Keratinocyte (primary cell): Measurements from ENCODE around the gene UGT1A8. TPM values are rescaled to one million over a fixed set of nuclear protein-coding genes. Genes with fewer than 3 reads are reported as not detected.
"Not testable (repeated sequence)": the region's sequence is repeated elsewhere in the genome, so short reads cannot be mapped to it uniquely, and the experiment has no call there.

Source experiments
- DNase-seq: peaks from one replicate; pipeline ENCODE4 v3.0.0-alpha.2; 2011; ENCODE audit warnings: low read depth, missing footprints, low spot score
- FAIRE-seq: peaks from 2 replicates; lab custom pipeline; 2011; peaks lifted over from hg19 to GRCh38; lab: Jason Lieb, UNC
- H2AFZ ChIP-seq: 2 replicates; pipeline ENCODE4 v1.6.0; 2012; ENCODE audit warnings: low read length, control low read depth, inconsistent platforms; ENCODE audit not compliant: control insufficient read depth
- H3K27ac ChIP-seq: 2 replicates; pipeline ENCODE4 v1.5.1; 2011; ENCODE audit warnings: low read length; ENCODE audit not compliant: control insufficient read depth, insufficient read depth
- H3K27me3 ChIP-seq: 3 replicates; pipeline ENCODE4 v1.6.0; 2011; ENCODE audit warnings: low read length; ENCODE audit not compliant: control insufficient read depth, insufficient read depth; ENCODE audit errors: extremely low read depth
- H3K36me3 ChIP-seq, 2 experiments: 2 replicates in 1 of 2; 3 replicates in 1 of 2; pipeline ENCODE4 v1.5.1; 2011; ENCODE audit warnings: low read length in 2 of 2, mild to moderate bottlenecking in 1 of 2; ENCODE audit not compliant: control insufficient read depth in 2 of 2, insufficient read depth in 2 of 2; ENCODE audit errors: extremely low read depth in 1 of 2
- H3K4me1 ChIP-seq: 3 replicates; pipeline ENCODE4 v1.5.1; 2011; ENCODE audit warnings: low read length; ENCODE audit not compliant: control insufficient read depth, insufficient read depth; ENCODE audit errors: extremely low read depth
- H3K4me2 ChIP-seq: 3 replicates; pipeline ENCODE4 v1.6.0; 2011; ENCODE audit warnings: low read depth, low read length; ENCODE audit not compliant: control insufficient read depth, insufficient read depth; ENCODE audit errors: extremely low read depth
- H3K4me3 ChIP-seq, 3 experiments: fragments of 200-600 bp in 1 of 3; sonication (generic) in 1 of 3; 2 replicates in 2 of 3; 3 replicates in 1 of 3; pipeline ENCODE4 v1.5.1; 2011 to 2016; ENCODE audit warnings: low read length in 3 of 3, mild to moderate bottlenecking in 3 of 3, control low read depth in 2 of 3, inconsistent platforms in 1 of 3, low read depth in 1 of 3, mixed read lengths in 1 of 3, mixed run types in 1 of 3, moderate library complexity in 1 of 3; ENCODE audit not compliant: control insufficient read depth in 2 of 3, insufficient read depth in 2 of 3; ENCODE audit errors: extremely low read depth in 1 of 3
- H3K79me2 ChIP-seq: 2 replicates; pipeline ENCODE4 v1.6.0; 2012; ENCODE audit warnings: low read length; ENCODE audit not compliant: control insufficient read depth, insufficient read depth
- H3K9ac ChIP-seq: 3 replicates; pipeline ENCODE4 v1.6.0; 2011; ENCODE audit warnings: low read length; ENCODE audit not compliant: control insufficient read depth, insufficient read depth; ENCODE audit errors: extremely low read depth
- H3K9me1 ChIP-seq: 3 replicates; pipeline ENCODE4 v1.6.0; 2011; ENCODE audit warnings: low read length; ENCODE audit not compliant: control insufficient read depth, insufficient read depth; ENCODE audit errors: extremely low read depth
- H3K9me3 ChIP-seq: 2 replicates; pipeline ENCODE4 v1.5.1; 2012; ENCODE audit warnings: low read depth, low read length; ENCODE audit not compliant: control insufficient read depth
- H4K20me1 ChIP-seq: 3 replicates; pipeline ENCODE4 v1.6.0; 2011; ENCODE audit warnings: low read length; ENCODE audit not compliant: control insufficient read depth, insufficient read depth; ENCODE audit errors: extremely low read depth
- EZH2 ChIP-seq: IDR thresholded peaks from one replicate; pipeline ENCODE4 v1.6.1; 2012; ENCODE audit warnings: inconsistent platforms, mild to moderate bottlenecking, low read length, moderate library complexity
- dilution Hi-C: fragments of 300-500 bp; cut with MboI; formaldehyde crosslinking; loops from one replicate; pipeline ENCODE4 v1.7.0; 2020; ENCODE audit warnings: low sequenced_read_pairs; ENCODE audit not compliant: extremely low pct_ligation_motif_present
- polyA plus RNA-seq, 5 experiments: library from polyadenylated mRNA; depleted of rRNA in 3 of 5; stranded (reverse) in 3 of 5; stranded (forward) in 1 of 5; unstranded in 1 of 5; fragments of >200 nt; gene quantifications; 1 replicate in 1 of 5; 2 replicates in 3 of 5; 3 replicates in 1 of 5; pipeline versions ENCODE4 v1.2.1 to v1.2.3, GENCODE V29; 2011 to 2012; ENCODE audit warnings: missing spikeins in 2 of 5, low read depth in 1 of 5, low replicate concordance in 1 of 5
- TF ChIP-seq, protein P1 (sequence below), 3 experiments: IDR thresholded peaks in 1 of 3; conservative IDR thresholded peaks in 1 of 3; optimal IDR thresholded peaks in 1 of 3; 2 replicates in 2 of 3; 3 replicates in 1 of 3; pipeline versions ENCODE3 to v1.5.1; 2011; ENCODE audit warnings: low read length in 3 of 3, mild to moderate bottlenecking in 3 of 3, moderate library complexity in 2 of 3, control low read depth in 1 of 3, inconsistent platforms in 1 of 3; ENCODE audit not compliant: insufficient read depth in 2 of 3; ENCODE audit errors: extremely low read depth in 1 of 3

UGT1A8 gene
- polyA plus RNA-seq, 1 donor (not counting 4 experiments of a cell fraction or from before 2014, with no cell fraction given), result 0.64 TPM

DNA sequence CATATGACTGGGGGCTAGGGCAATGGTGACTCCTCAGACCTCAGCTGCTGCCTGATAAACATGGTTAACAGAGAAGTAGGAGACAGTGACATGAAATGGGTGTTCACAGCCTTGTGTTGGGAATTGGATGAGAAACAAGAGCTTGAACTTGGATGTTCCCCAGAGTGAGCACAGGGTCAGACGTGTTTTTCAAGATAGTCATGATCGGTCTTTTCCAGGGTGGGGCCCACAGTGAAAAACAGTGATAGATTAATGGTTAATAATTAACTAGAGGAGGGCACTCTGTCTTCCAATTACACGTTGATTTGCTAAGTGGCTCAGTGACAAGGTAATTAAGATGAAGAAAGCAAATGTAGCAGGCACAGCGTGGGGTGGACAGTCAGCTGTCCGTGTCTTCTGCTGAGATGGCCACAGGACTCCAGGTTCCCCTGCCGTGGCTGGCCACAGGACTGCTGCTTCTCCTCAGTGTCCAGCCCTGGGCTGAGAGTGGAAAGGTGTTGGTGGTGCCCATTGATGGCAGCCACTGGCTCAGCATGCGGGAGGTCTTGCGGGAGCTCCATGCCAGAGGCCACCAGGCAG, 111.4 kb downstream of the UGT1A8 start, which contains the start of gene UGT1A3:
TSS of gene UGT1A3 (plus strand) at position 320 of the 579 bp plus-strand sequence. CDS start at position 405, 85 bp downstream.
- H3K9me3 ChIP-seq, result no peaks in the 10 kb centered on the region
- H3K9me1 ChIP-seq, result no peaks in the 10 kb centered on the region
- H3K4me2 ChIP-seq, result no peak within 1 kb of the TSS
- peaks cover 29% of the 10 kb centered on the region for H3K79me2 ChIP-seq
- H3K4me3 ChIP-seq, result no peak within 1 kb of the TSS
- no peaks in the 10 kb centered on the region for H4K20me1 ChIP-seq
- dilution Hi-C loops, result no loop called here
- no peak for TF ChIP-seq EZH2
- TF ChIP-seq, protein P1, sequence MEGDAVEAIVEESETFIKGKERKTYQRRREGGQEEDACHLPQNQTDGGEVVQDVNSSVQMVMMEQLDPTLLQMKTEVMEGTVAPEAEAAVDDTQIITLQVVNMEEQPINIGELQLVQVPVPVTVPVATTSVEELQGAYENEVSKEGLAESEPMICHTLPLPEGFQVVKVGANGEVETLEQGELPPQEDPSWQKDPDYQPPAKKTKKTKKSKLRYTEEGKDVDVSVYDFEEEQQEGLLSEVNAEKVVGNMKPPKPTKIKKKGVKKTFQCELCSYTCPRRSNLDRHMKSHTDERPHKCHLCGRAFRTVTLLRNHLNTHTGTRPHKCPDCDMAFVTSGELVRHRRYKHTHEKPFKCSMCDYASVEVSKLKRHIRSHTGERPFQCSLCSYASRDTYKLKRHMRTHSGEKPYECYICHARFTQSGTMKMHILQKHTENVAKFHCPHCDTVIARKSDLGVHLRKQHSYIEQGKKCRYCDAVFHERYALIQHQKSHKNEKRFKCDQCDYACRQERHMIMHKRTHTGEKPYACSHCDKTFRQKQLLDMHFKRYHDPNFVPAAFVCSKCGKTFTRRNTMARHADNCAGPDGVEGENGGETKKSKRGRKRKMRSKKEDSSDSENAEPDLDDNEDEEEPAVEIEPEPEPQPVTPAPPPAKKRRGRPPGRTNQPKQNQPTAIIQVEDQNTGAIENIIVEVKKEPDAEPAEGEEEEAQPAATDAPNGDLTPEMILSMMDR (optimal IDR thresholded peaks at IDR 0.05 in 1 of 3, IDR thresholded peaks at IDR 0.05 in 1 of 3, conservative IDR thresholded peaks at IDR 0.05 in 1 of 3; ENCODE audit: extremely low read depth in 1 of 3, insufficient read depth in 2 of 3, low read length in 3 of 3), result no peak
- no peak within 1 kb of the TSS for H3K27ac ChIP-seq
- peaks cover 2% of the 10 kb centered on the region in 2 experiments for H3K36me3 ChIP-seq
- H3K4me1 ChIP-seq, result no peaks in the 10 kb centered on the region
- H3K9ac ChIP-seq, result no peak within 1 kb of the TSS
- FAIRE-seq, result no peak
- H3K27me3 ChIP-seq, result no peaks in the 10 kb centered on the region
- H2AFZ ChIP-seq, result no peak within 1 kb of the TSS
- no peak for DNase-seq

DNA sequence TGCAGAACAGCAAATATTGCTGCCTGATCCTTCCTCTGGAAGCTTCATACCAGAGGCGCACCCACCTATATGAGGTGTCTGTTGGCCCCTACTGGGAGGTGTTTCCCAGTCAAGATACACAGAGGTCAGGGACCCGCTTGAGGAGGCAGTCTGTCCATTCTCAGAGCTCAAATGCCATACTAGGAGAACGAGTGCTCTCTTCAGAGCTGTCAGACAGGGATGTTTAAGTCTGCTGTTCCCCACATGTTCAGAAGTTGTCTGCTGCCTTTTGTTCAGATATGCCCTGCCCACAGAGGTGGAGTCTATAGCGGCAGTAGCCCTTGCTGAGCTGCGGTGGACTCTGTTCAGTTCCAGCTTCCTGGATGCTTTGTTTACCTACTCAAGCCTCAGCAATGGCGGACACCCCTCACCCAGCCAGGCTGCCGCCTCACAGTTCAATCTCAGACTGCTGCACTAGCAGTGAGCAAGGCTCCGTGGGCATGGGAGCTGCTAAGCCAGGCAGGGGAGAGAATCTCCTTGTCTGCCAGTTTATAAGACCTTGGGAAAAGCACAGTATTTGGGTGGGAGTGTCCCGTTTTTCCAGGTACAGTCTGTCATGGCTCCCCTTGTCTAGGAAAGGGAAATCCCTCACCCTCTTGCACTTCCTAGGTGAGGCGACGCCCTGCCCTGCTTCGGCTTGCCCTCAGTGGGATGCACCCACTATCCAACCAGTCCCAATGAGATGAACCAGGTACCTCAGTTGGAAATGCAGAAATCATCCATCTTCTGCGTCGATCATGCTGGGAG, 119.6 kb downstream of the UGT1A8 start:
- H3K4me2 ChIP-seq, H3K9me1 ChIP-seq, H3K27me3 ChIP-seq, H3K9me3 ChIP-seq, dilution Hi-C loops, FAIRE-seq, H3K27ac ChIP-seq, H4K20me1 ChIP-seq, DNase-seq, H3K9ac ChIP-seq, H3K36me3 ChIP-seq, H3K4me3 ChIP-seq, H3K4me1 ChIP-seq, H2AFZ ChIP-seq: not testable (repeated sequence)
- H3K79me2 ChIP-seq, result peaks cover 29% of the 10 kb centered on the region
